GM21723 (cell line): ENCODE data around the gene OR5A2.
"Not testable (repeated sequence)": the region's sequence is repeated elsewhere in the genome, so short reads cannot be mapped to it uniquely, and the experiment has no call there.

Experiments
- ATAC-seq: cut with Tn5 transposase; IDR thresholded peaks from one replicate; pipeline ENCODE4 v1.9.1; 2021; ENCODE audit warnings: mild to moderate bottlenecking, moderate library complexity; ENCODE audit not compliant: unreplicated experiment

Gene OR5A2, protein sequence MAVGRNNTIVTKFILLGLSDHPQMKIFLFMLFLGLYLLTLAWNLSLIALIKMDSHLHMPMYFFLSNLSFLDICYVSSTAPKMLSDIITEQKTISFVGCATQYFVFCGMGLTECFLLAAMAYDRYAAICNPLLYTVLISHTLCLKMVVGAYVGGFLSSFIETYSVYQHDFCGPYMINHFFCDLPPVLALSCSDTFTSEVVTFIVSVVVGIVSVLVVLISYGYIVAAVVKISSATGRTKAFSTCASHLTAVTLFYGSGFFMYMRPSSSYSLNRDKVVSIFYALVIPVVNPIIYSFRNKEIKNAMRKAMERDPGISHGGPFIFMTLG

DNA sequence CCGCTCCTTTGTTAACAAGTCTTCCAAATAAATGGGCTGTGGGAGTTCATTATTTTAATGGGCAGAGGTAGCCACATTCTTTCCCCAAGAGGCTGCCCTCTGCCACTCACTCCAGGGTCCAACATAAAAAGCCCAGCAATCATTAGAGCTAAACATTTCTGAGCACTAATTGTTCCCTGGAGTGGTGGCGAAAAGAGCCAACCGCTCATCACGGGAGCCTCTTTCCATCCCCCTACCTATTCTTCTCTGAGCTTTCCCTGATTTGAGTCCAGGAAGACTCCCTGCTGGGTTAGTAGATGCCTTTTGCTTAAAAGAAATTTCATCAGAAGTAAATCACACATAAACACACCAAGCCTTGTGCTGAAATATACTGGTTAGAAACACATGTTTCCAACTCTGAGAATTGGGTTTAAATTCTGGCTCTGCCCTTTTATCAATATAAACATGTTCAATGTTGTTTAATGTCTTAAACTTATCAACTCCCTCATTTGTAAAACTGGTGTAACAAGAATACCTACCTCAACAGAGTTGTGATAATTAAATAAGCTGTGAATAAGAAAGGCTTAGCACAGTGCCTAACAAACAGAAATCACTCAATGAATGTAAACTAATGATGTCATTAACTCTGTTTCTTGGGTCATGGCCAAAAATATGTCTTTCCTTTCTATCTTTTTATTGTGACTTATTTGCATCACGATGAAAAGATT is at the start of gene OR5A2:
Gene OR5A2 (minus strand): TSS at position 53 of the 707 bp plus-strand sequence. CDS start 3,460 bp downstream, outside the sequence.
- ATAC-seq: no peak

DNA sequence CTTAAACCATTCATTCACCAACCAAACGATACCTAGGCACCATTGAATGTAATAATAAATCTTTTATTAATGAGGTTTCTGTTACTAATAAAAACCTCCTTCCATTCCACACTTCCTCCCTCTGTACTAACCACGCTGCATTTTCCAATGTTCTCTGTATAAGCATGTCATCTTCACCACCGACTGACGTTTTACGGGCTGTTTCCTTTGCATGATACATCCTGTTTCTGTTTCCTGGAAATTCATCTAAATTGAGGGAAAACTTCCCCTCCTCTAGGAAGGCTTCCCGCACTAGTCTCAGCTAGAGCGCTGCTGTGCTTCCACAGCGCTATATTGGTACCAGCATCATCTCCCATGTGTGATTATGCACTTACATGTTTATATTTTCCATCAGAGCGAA is 49.0 kb upstream of the OR5A2 start:
- no peak for ATAC-seq

DNA sequence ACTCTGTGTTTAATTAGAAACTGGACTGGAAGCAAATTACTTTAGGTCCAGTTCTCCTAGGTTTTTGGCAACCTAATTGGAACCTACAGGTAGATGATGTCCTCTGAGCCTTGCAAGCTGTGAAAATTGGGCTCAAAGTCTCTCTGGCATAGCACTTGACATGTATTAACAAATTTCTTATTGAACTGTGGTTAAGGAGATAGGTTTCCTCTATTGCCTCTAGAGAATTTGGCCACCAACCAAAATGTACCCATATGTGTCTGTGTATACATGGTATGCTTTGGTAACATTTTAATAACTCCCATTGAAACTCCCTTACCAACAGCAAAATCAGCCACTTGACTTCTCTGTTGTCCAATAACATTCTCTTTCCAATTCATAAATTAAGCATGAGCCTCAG is 46.8 kb upstream of the OR5A2 start, which contains the start of gene OR4D10:
Gene OR4D10 (plus strand): TSS at position 301 of the 400 bp plus-strand sequence. CDS start 4,115 bp downstream, outside the sequence.
- ATAC-seq: no peak

DNA sequence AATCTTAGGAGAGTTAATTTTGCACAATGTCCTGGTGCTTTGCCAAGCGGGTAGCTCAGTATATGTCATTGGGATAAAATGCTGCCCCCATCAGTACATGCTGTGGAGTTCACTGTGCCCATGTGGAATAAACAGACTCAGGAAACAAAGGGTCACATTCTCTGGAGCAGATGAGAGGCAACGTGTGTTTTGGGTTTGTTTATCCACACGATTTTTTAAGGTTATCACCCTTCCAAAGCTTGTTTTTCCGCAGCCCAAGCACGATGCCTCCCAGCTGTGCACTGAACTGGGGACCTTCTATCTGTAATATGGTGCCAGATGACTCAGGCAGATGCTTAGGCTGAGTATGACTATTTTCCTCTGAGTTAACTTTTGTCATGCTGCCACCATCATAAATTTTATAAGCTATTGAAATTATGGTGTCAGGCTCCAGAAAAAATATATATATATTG is 37.0 kb upstream of the OR5A2 start:
- no peak for ATAC-seq

DNA sequence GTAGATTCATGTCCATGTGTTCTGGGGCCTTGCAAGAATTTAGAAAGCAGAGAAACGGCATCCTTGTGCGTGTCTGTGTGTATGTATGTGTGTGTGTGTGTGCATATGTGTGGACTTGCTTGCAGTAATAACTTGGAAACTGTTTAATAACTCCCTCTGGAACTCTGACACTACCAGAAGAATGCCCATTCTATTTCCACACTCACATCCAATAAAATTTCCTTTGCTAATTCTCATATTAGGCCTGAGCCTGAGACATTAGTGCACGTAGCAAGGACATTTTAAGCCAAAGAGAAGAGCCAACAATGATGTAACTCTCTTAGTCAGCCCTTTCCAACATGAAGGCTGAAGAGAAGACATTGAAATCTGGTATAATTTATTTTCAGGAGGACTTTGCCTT is 33.7 kb upstream of the OR5A2 start:
- ATAC-seq: no peak

DNA sequence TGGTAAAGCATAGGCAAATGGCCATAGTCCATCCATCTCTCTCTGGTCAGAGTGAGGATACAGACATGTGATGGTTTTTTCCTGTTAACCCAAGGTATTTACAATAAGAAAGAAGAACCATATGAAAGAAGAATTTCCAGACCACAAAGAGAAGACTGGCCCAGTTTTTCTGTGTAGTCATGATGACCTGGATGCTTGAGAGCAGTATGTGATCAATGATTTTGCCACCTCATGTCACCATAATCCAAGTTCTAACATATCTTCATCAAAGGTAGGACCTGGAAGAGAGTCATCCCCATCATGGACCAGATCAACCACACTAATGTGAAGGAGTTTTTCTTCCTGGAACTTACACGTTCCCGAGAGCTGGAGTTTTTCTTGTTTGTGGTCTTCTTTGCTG is 30.4 kb upstream of the OR5A2 start, which contains the start of gene OR4D6:
Gene OR4D6 (plus strand): TSS at position 301 of the 400 bp plus-strand sequence. CDS start 0 bp downstream, at position 301.
- no peak for ATAC-seq

DNA sequence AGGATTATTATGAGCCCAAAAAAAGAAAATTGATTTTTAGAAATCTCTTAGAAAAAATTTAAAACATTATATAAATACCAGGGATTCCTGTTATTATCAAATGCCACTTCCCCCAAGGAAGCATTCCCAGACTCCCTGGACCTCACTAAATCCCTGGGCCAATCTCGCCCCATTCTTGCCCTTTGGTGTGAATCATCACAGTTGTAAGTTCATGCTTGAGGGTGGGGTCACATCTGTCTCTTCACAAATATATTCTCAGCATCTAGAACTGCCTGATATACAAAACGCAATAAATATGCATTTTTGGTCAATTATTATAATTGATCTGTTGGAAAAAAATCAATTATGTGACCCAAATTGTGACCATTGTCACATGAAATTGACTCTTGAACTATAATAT is 22.3 kb upstream of the OR5A2 start:
- no peak for ATAC-seq

DNA sequence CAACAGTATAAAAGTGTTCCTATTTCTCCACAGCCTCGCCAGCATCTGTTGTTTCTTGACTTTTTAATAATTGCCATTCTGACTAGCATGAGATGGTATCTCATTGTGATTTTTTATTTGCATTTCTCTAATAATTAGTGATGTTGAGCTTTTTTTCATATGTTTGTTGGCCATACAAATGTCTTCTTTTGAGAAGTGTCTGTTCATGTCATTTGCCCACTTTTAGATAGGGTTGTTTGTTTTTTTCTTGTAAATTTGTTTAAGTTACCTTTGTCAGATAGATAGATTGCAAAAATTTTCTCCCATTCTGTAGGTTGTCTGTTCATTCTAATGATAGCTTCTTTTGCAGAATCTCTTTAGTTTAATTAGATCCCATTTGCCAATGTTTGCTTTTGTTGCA is 19.4 kb upstream of the OR5A2 start:
- ATAC-seq: not testable (repeated sequence)

DNA sequence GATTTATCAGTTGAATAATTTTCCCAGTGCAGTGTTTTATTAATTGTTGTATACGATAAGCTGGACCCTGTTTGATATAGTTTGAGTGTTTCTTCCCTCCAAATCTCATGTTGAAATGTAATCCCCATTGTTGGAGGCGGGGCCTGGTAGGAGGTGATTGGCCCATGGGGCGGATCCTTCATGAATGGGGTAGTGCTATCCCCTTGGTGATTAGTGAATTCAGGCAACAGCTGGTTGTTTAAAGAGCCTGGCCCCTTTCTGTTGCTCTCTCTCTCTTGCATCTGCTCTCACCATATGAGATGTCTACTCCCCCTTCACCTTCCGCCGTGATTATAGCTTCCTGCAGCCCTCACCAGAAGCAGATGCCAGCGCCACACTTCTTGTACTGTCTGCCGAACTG is 11.6 kb upstream of the OR5A2 start:
- ATAC-seq: no peak

DNA sequence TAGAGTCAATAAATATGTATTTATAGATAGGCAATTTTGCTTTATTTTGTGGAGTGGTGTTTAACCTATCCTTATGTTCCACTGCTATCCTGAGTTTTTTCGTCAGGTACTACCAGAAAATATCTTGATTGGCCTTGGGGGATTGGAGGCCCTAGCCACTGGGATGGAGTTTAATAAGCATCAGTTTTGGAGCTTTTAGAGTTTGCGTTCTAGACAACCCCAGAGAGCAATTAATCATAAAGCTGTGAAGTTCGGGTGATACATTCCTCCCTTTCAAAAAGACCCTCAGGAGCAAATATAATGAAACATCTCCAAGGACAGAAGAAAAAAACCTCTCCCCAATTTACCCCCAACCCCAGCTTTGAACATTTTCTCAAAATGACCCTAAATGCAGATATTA is 10.0 kb upstream of the OR5A2 start, which contains the start of gene OR5A1:
Gene OR5A1 (plus strand): TSS at position 301 of the 400 bp plus-strand sequence. CDS start 6,700 bp downstream, outside the sequence.
- ATAC-seq: no peak

DNA sequence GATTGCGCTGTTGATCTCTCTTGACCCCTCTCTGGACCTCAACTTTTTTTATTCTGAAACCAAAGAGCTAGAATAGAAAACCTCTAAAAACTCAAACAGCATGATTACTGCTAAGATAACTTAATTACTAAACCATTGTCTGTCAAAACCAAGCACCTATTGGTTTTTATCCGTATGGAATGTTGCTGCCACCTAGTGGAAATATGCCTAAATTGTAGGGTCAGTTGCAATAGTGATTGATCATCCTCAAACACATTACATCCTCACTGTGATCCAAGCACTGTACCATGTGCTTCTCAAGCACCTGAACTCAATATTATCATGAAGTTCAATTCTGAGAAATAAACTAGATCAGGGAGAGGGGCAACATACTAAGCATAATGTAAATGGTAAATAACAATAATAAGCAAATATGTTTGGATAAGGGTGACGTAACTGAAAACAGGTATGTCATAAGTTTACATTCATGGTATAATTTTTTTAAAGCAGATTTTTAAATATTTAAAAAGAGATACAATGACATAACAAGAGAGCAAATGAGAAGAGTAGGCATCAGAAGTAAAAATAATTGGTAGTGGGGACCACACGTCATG is 3.8 kb upstream of the OR5A2 start:
- ATAC-seq: peak; percentile 77

DNA sequence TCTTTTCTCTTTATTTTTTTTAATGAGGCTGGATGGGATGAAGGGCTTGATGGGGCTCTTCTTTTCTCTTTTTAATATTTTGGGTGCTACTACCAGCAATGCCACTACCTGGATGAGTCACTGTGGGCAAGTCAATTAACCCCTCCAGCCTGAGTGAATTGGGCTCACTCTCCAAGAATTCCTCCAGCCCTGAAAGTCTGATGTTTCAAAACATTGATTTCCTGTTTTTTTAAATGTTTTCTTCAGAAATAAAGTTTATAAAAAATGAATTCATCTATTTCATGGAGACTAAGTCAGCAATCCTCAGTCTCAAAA is 812 bp upstream of the OR5A2 start:
- no peak for ATAC-seq

DNA sequence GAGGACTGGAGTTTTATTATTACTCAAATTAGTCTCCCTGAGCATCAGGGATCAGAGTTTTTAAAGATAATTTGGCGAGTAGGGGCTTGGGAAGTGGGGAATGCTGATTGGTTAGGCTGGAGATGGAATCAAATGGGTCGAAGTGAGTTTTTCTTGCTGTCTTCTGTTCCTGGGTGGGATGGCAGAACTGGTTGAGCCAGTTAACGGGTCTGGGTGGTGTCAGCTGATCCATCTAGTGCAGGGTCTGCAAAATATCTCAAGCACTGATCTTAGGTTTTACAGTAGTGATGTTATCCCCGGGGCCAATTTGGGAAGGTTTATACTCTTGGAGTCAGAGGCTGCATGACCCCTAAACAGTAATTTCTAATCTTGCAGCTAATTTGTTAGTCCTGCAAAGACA is 1.1 kb downstream of the OR5A2 start:
- ATAC-seq: no peak

DNA sequence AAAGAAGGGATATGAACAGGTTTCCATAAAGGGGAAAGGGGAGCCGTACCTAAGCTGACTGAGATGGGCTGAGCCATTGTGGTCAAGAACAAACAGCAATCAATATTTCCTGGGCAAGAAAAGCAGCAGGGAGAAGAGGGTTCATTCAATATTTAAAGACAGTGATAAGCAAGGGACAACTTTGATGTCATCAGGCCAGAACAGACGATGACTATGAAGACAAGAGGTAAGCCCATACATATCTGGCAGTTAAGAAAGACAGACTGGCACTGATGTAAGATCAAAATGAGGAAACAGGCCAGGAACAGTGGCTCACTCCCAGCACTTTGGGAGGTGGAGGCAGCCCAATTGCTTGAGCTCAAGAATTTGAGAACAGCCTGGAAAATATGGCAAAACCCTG is 2.4 kb downstream of the OR5A2 start:
- ATAC-seq: no peak

DNA sequence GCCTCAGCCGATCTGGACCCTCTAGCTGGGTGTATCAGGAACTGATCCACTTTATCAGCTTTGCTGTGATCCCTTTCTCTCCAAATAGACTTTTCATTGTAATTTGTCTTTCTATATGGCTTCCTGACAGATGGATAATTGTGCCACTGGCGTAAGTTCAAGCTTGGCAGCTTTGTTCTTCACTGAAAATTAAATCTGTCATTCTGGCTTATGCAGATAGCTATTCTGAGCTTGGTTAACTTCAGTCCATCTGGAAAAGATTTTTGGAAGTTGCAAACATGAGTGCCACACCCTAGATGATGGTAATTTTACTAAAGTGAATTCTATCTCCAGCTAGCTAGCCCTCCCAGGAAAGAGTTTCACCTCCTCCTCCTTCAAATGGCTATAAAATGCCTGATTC is 8.1 kb downstream of the OR5A2 start:
- no peak for ATAC-seq

DNA sequence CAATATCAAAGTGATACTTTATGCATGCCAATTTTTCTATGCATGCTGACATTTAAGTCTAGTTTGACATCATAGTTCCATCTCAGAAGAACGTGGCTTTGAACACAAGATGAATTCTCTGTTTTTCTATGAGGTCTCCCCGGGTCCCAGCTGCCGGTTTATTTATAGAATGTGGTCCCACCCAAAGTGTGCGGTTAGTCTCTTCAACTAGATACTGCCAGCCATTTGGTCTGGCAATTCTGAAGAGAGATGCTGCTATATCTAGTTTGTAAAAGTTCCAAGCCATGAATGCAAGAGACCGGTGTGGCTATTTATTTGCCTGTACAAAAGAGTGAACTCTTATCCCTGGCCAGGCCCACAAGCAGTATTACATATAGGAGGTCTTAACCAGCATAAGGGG is 9.2 kb downstream of the OR5A2 start:
- ATAC-seq: no peak

DNA sequence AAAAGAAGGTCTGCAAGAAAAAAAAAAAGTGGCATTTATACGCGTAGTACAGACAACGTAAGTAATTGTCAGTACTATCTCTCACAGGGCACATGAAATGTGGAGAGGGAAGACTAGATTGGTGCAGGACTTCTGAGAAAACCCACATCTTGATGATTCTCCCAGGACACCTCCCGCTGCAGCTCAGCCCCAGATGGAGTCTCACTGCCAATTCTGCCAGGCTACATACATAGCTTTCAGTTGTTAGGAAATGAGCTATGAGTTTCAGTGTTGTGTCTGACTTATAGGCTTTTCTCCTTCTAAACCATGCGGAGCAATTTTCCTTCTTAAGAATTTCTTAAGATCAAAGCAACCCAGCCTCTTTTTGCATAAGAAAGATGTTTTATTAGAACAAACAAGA is 9.6 kb downstream of the OR5A2 start:
- ATAC-seq: no peak

DNA sequence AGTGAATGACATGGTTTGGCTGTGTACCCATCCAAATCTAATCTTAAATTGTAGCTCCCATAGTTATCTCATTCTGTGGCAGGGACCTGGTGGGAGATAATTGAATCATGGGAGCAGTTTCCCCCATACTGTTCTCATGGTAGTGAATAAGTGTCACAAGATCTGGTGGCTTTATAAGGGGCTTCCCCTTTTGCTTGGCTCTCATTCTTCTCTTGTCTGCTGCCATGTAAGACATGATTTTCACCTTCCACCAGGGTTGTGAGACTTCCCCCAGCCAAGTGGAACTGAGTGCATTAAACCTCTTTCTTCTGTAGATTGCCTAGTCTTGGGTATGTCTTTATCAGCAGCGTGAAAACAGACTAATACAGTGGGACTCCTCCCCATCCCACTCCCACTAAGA is 11.1 kb downstream of the OR5A2 start:
- no peak for ATAC-seq

DNA sequence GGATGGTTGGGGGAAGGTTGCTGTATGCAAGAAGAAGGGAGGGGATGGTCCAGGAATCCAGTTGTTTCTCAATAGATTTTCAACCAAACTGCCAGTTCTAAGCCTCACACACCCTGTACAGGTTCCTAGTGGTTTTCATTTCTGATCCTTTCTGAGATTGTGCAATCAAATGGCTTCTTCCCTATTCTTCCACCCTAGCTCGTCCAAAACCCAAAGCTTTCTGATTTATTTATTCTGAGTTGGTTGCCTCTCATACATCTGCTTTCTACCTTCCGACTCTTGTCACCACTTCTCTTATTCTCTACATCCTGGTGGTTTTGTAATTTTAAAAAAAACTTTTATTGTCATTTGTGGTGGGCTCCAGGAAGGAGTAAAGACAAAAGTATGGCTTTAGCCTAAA is 12.6 kb downstream of the OR5A2 start:
- no peak for ATAC-seq

DNA sequence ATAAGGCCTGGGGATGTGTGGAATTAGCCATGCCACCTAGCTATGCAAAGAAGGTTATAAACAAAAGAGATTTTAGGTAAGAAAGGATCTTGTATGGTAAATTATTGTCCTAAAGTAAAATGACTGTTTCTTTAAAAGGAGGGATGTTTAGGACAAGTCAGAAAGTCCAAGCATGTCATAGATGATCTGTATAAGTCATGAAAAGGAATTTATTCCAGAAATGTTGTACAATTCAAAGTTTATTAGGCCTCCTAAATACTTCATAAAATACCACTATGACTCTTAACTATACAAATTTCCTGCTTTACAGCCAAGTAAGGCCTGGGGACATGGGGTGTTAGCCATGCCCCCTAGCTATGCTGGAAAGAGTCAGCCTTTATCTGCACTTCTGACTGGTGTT is 22.7 kb downstream of the OR5A2 start:
- no peak for ATAC-seq

DNA sequence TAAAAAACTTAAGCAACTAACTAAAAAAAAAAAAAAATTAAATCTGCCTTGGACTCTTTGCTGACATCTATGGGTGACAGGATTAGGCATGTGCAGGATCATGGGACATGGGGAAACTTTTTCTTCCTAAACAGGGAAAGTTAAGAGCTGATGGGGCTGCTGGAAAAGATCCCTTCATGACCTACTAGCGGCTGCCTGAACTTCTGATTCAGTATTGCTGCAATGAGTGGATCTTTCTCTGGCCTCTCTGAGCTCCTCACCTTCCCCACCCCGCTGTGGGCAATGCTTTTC is 25.0 kb downstream of the OR5A2 start:
- no peak for ATAC-seq
